Mammary epithelial cell (primary cell): ENCODE measurements around the gene TATDN2.

ENCODE experiments used
- CTCF ChIP-seq, 2 donors: IDR thresholded peaks in 1 of 2; conservative IDR thresholded peaks in 1 of 2; 2 replicates each; pipeline ENCODE4 v1.5.1; 2011 to 2012; ENCODE audit warnings: inconsistent platforms in 2 of 2, low read length in 2 of 2, mild to moderate bottlenecking in 2 of 2, control low read depth in 1 of 2, low read depth in 1 of 2; ENCODE audit not compliant: insufficient read depth in 1 of 2; ENCODE audit errors: extremely low read depth in 1 of 2
- EZH2 ChIP-seq: IDR thresholded peaks from 2 replicates; pipeline ENCODE4 v1.6.1; 2012; ENCODE audit warnings: low read length, inconsistent platforms, borderline replicate concordance

- TF ChIP-seq CTCF (conservative IDR thresholded peaks at IDR 0.05 in 1 of 2, IDR thresholded peaks at IDR 0.05 in 1 of 2; ENCODE audit: extremely low read depth in 1 of 2, insufficient read depth in 1 of 2, low read depth in 1 of 2, low read length in 2 of 2): no peak
- TF ChIP-seq EZH2: no peak
Measured at GRCh38 chr3:10319804-10320203, 71.5 kb downstream of the TATDN2 start.
